ENCODE data around the gene LRMDA.

Gene LRMDA

DNA sequence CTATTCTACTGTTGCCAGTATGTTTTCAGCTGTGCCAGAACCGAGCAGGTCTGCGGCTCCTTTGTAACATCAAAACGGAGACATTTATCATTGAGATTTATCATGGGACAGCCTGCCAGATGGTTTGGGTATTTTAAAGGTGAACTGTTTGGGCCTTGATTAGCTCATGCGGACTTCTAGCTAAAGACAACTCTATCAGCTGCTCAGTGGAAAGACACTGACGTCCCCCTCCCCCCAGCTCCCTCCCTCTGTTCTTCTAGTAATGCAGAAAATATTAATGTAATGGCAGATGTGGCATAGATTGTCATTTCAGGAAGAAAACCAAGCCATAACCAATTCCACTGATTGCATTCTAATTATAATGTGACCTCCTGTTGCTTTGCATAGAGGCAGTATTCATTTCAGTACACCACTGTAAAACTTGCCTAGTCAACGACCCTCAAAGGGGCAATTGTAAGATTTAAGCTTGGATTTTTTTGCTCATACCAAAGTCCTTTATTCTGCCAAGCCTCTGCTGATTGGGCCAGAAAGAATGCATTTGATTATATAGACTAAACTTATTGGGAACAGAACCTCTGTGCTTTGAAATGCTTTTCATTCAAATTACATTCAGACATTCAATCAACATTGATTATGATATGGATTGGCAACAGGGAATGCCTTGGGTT is 966.8 kb downstream of the LRMDA start:
- ChIA-PET POLR2A (no interaction called here), CTCF (no interaction called here)
- Histone ChIP-seq H3K4me3 (ENCODE audit: low read depth, low read length) (no peak overlapping the region), H3K27ac (ENCODE audit: extremely low read depth, low read depth, low read length) (no peak overlapping the region), H3K4me1 (ENCODE audit: control insufficient read depth, insufficient read depth, low read length) (no peaks in the 10 kb centered on the region), H3K36me3 (ENCODE audit: control insufficient read depth in 2 of 2, insufficient read depth in 1 of 2, low read length in 2 of 2) (no peaks in the 10 kb centered on the region), H3K9me3 (ENCODE audit: control insufficient read depth, insufficient read depth, low read depth, low read length) (no peaks in the 10 kb centered on the region)
- TF ChIP-seq GLIS2 (tag by site-specific recombination; IDR thresholded peaks at IDR 0.05) (no peak), ZNF140 (tag by site-specific recombination; IDR thresholded peaks at IDR 0.05) (no peak), ZNF585B (tag by site-specific recombination; IDR thresholded peaks at IDR 0.05) (no peak), ZNF174 (tag by site-specific recombination; IDR thresholded peaks at IDR 0.05) (no peak), ZNF155 (tag by site-specific recombination; IDR thresholded peaks at IDR 0.05) (no peak)
- TF ChIP-seq, protein P1, sequence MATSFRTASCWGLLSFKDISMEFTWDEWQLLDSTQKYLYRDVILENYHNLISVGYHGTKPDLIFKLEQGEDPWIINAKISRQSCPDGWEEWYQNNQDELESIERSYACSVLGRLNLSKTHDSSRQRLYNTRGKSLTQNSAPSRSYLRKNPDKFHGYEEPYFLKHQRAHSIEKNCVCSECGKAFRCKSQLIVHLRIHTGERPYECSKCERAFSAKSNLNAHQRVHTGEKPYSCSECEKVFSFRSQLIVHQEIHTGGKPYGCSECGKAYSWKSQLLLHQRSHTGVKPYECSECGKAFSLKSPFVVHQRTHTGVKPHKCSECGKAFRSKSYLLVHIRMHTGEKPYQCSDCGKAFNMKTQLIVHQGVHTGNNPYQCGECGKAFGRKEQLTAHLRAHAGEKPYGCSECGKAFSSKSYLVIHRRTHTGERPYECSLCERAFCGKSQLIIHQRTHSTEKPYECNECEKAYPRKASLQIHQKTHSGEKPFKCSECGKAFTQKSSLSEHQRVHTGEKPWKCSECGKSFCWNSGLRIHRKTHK (tag by site-specific recombination; IDR thresholded peaks at IDR 0.05), result no peak

DNA sequence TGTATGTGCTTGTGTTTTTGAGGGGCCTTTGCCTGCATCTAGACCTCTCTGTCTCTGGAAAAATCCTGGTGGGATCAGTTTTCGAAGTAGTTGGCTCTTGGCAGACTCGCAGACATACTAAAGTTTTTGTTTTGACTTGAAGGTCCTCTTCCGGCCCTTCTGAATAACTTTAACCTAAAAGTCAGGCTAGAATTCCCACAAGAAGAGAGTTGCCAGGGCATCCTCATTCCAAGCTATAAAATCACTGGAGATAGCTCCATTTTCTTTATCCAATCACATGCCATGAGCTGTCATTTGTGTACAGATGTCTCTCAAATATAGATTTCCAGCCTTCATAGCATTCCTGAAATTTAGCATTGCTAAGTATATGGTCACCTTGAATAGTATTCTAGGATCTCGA is 967.8 kb downstream of the LRMDA start:
- CTCF ChIA-PET, result no interaction called here
- TF ChIP-seq ZNF239 (tag by site-specific recombination; IDR thresholded peaks at IDR 0.05), result no peak
- Histone ChIP-seq H3K27ac (ENCODE audit: extremely low read depth, low read depth, low read length) (no peak overlapping the region), H3K4me1 (ENCODE audit: control insufficient read depth, insufficient read depth, low read length) (no peaks in the 10 kb centered on the region), H3K4me3 (ENCODE audit: low read depth, low read length) (no peak overlapping the region), H3K9me3 (ENCODE audit: control insufficient read depth, insufficient read depth, low read depth, low read length) (no peaks in the 10 kb centered on the region), H3K36me3 (ENCODE audit: control insufficient read depth in 2 of 2, insufficient read depth in 1 of 2, low read length in 2 of 2) (no peaks in the 10 kb centered on the region)
- POLR2A ChIA-PET, result no interaction called here

DNA sequence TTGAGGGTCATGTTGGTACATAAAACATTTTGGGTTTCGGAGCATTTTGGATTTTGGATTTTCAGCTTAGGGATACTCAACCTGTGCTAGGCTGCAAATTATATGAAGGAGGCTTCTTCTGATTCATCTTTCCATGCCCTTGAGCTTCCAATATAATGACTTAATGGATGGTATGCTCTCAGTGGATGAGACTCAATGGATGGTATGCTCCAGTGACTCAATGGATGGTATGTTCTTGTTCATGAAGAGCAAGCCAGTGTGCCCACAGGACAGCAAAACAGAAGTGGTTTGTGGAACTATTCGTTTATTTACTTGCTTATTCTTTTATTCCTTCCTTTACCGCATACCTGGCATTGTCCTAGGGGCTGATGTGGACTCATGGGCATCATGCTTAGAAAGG is 969.6 kb downstream of the LRMDA start:
- no peak overlapping the region for H3K4me3 ChIP-seq (ENCODE audit: low read depth, low read length)
- H3K4me1 ChIP-seq (ENCODE audit: control insufficient read depth, insufficient read depth, low read length), result no peaks in the 10 kb centered on the region
- no peak overlapping the region for H3K27ac ChIP-seq (ENCODE audit: extremely low read depth, low read depth, low read length)
- H3K36me3 ChIP-seq (ENCODE audit: control insufficient read depth in 2 of 2, insufficient read depth in 1 of 2, low read length in 2 of 2), result no peaks in the 10 kb centered on the region
- CTCF ChIA-PET, result no interaction called here
- POLR2A ChIA-PET, result no interaction called here
- no peak for TF ChIP-seq KLF8 (tag by site-specific recombination; IDR thresholded peaks at IDR 0.05)
- no peak for TF ChIP-seq ZNF600 (tag by site-specific recombination; IDR thresholded peaks at IDR 0.05)
- no peak for TF ChIP-seq ZNF747 (tag by site-specific recombination; IDR thresholded peaks at IDR 0.05)
- TF ChIP-seq, protein P2, sequence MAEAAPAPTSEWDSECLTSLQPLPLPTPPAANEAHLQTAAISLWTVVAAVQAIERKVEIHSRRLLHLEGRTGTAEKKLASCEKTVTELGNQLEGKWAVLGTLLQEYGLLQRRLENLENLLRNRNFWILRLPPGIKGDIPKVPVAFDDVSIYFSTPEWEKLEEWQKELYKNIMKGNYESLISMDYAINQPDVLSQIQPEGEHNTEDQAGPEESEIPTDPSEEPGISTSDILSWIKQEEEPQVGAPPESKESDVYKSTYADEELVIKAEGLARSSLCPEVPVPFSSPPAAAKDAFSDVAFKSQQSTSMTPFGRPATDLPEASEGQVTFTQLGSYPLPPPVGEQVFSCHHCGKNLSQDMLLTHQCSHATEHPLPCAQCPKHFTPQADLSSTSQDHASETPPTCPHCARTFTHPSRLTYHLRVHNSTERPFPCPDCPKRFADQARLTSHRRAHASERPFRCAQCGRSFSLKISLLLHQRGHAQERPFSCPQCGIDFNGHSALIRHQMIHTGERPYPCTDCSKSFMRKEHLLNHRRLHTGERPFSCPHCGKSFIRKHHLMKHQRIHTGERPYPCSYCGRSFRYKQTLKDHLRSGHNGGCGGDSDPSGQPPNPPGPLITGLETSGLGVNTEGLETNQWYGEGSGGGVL (tag by site-specific recombination; IDR thresholded peaks at IDR 0.05), result no peak
- no peak for TF ChIP-seq KLF9 (tag by site-specific recombination; IDR thresholded peaks at IDR 0.05; ENCODE audit: low read depth)
- TF ChIP-seq, protein P3, sequence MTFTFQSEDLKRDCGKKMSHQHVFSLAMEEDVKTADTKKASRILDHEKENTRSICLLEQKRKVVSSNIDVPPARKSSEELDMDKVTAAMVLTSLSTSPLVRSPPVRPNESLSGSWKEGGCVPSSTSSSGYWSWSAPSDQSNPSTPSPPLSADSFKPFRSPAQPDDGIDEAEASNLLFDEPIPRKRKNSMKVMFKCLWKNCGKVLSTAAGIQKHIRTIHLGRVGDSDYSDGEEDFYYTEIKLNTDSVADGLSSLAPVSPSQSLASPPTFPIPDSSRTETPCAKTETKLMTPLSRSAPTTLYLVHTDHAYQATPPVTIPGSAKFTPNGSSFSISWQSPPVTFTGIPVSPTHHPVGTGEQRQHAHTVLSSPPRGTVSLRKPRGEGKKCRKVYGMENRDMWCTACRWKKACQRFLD (tag by site-specific recombination; IDR thresholded peaks at IDR 0.05), result no peak
- no peak for TF ChIP-seq SCRT2 (tag by site-specific recombination; IDR thresholded peaks at IDR 0.05)
- no peak for TF ChIP-seq ZIC2 (tag by site-specific recombination; IDR thresholded peaks at IDR 0.05)
- no peak for TF ChIP-seq ZNF658 (tag by site-specific recombination; IDR thresholded peaks at IDR 0.05)
- no peak for TF ChIP-seq ZEB2 (tag by site-specific recombination; IDR thresholded peaks at IDR 0.05)
- TF ChIP-seq ZBTB20 (tag by site-specific recombination; IDR thresholded peaks at IDR 0.05), result no peak
- no peak for TF ChIP-seq ZBTB1 (tag by site-specific recombination; IDR thresholded peaks at IDR 0.05)
- no peak for TF ChIP-seq ZNF394 (tag by site-specific recombination; IDR thresholded peaks at IDR 0.05; ENCODE audit: borderline replicate concordance)
- TF ChIP-seq, protein P4, sequence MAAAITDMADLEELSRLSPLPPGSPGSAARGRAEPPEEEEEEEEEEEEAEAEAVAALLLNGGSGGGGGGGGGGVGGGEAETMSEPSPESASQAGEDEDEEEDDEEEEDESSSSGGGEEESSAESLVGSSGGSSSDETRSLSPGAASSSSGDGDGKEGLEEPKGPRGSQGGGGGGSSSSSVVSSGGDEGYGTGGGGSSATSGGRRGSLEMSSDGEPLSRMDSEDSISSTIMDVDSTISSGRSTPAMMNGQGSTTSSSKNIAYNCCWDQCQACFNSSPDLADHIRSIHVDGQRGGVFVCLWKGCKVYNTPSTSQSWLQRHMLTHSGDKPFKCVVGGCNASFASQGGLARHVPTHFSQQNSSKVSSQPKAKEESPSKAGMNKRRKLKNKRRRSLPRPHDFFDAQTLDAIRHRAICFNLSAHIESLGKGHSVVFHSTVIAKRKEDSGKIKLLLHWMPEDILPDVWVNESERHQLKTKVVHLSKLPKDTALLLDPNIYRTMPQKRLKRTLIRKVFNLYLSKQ (tag by site-specific recombination; IDR thresholded peaks at IDR 0.05; ENCODE audit: borderline replicate concordance), result no peak
- no peak for TF ChIP-seq FEZF1 (tag by site-specific recombination; IDR thresholded peaks at IDR 0.05)
- TF ChIP-seq, protein P5, sequence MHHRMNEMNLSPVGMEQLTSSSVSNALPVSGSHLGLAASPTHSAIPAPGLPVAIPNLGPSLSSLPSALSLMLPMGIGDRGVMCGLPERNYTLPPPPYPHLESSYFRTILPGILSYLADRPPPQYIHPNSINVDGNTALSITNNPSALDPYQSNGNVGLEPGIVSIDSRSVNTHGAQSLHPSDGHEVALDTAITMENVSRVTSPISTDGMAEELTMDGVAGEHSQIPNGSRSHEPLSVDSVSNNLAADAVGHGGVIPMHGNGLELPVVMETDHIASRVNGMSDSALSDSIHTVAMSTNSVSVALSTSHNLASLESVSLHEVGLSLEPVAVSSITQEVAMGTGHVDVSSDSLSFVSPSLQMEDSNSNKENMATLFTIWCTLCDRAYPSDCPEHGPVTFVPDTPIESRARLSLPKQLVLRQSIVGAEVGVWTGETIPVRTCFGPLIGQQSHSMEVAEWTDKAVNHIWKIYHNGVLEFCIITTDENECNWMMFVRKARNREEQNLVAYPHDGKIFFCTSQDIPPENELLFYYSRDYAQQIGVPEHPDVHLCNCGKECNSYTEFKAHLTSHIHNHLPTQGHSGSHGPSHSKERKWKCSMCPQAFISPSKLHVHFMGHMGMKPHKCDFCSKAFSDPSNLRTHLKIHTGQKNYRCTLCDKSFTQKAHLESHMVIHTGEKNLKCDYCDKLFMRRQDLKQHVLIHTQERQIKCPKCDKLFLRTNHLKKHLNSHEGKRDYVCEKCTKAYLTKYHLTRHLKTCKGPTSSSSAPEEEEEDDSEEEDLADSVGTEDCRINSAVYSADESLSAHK (tag by site-specific recombination; IDR thresholded peaks at IDR 0.05), result no peak
- TF ChIP-seq ZNF350 (tag by site-specific recombination; IDR thresholded peaks at IDR 0.05), result no peak
- no peak for TF ChIP-seq GFI1B (tag by site-specific recombination; IDR thresholded peaks at IDR 0.05)
- H3K9me3 ChIP-seq (ENCODE audit: control insufficient read depth, insufficient read depth, low read depth, low read length), result no peaks in the 10 kb centered on the region
